GM12865 (cell line): ENCODE measurements around the gene PCCA.

Experiments
- DNase-seq: peaks from one replicate; pipeline ENCODE4 v3.0.0; 2010; ENCODE audit warnings: low read depth
- H3K4me3 ChIP-seq: 2 replicates; pipeline ENCODE4 v1.5.1; 2011; ENCODE audit warnings: mild to moderate bottlenecking, low read depth, low read length, control low read depth
- CTCF ChIP-seq: IDR thresholded peaks from 2 replicates; pipeline ENCODE4 v1.5.1; 2011; ENCODE audit warnings: low read length, control low read depth, low read depth, inconsistent platforms; ENCODE audit not compliant: insufficient read depth; ENCODE audit errors: missing control alignments

The PCCA gene

GRCh38 chr13:100460791-100461190 is 371.9 kb downstream of the PCCA start:
- no peak for TF ChIP-seq CTCF
- no peak for DNase-seq

GRCh38 chr13:100461309-100462030 is 372.6 kb downstream of the PCCA start:
- no peak overlapping the region for H3K4me3 ChIP-seq
- no peak for TF ChIP-seq CTCF
- DNase-seq: no peak

More at GRCh38 chr13:100460791-100461190, 371.9 kb downstream of the PCCA start:
- H3K4me3 ChIP-seq: no peak overlapping the region

DNA sequence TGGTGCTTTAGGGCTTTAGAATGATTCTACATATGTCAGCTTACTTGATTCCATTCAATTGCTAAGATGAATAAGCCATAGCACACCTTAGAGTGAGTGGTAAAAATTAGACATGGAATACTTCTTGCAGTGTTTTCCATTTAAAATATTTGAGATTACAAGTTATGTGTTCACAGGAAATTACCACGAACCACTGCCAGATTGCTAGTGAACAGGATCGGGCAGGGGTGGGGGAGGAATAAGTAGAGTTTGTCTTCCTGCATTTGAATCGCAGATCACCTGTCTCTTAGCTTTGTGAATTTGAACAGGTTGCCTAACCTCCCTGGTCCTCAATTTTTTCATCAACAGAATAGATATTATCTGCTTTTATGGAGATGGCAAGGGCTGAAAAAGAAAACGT is 375.1 kb downstream of the PCCA start:
- DNase-seq: no peak
- no peak overlapping the region for H3K4me3 ChIP-seq
- TF ChIP-seq CTCF: no peak

GRCh38 chr13:100465558-100465957 is 376.7 kb downstream of the PCCA start:
- no peak for DNase-seq
- H3K4me3 ChIP-seq: no peak overlapping the region
- no peak for TF ChIP-seq CTCF

GRCh38 chr13:100470866-100471505 is 382.1 kb downstream of the PCCA start:
- H3K4me3 ChIP-seq: no peak overlapping the region
- no peak for TF ChIP-seq CTCF
- DNase-seq: no peak

- no peak for TF ChIP-seq CTCF
- DNase-seq: no peak
- H3K4me3 ChIP-seq: no peak overlapping the region
Measured at GRCh38 chr13:100473087-100473486, 384.2 kb downstream of the PCCA start.
